GM19463 (cell line): ENCODE results near the gene ZNF823.

Source experiments
- ATAC-seq: cut with Tn5 transposase; IDR thresholded peaks from one replicate; pipeline ENCODE4 v1.9.1; 2021; ENCODE audit warnings: mild to moderate bottlenecking, moderate library complexity; ENCODE audit not compliant: unreplicated experiment

ZNF823 gene

GRCh38 chr19:11737964-11738745 lies 591 bp downstream of the ZNF823 start:
- ATAC-seq = peak; percentile 27

GRCh38 chr19:11736696-11737095 lies 2.0 kb downstream of the ZNF823 start:
- ATAC-seq = no peak

GRCh38 chr19:11735375-11735774 lies 3.4 kb downstream of the ZNF823 start:
- no peak for ATAC-seq

GRCh38 chr19:11729586-11729985 lies 9.2 kb downstream of the ZNF823 start:
- ATAC-seq = no peak

GRCh38 chr19:11722414-11722813 lies 16.3 kb downstream of the ZNF823 start:
- ATAC-seq = no peak

- ATAC-seq = no peak
Measured at GRCh38 chr19:11721681-11722080, 17.1 kb downstream of the ZNF823 start.

GRCh38 chr19:11710313-11710712 lies 28.4 kb downstream of the ZNF823 start:
- ATAC-seq = no peak

- ATAC-seq = no peak
Measured at GRCh38 chr19:11708457-11708856, 30.3 kb downstream of the ZNF823 start.

GRCh38 chr19:11705474-11705873 lies 33.3 kb downstream of the ZNF823 start:
- no peak for ATAC-seq

GRCh38 chr19:11704626-11705025 lies 34.1 kb downstream of the ZNF823 start:
- ATAC-seq = no peak

- no peak for ATAC-seq
Measured at GRCh38 chr19:11699931-11700794, 38.6 kb downstream of the ZNF823 start.

- no peak for ATAC-seq
Measured at GRCh38 chr19:11698231-11698630, 40.5 kb downstream of the ZNF823 start.

- ATAC-seq = no peak
Measured at GRCh38 chr19:11697284-11697855, 41.4 kb downstream of the ZNF823 start.

GRCh38 chr19:11694533-11695439 lies 44.0 kb downstream of the ZNF823 start:
- ATAC-seq = peak; percentile 91

GRCh38 chr19:11693505-11694499 lies 44.9 kb downstream of the ZNF823 start:
- ATAC-seq = no peak

- no peak for ATAC-seq
Measured at GRCh38 chr19:11692127-11692790, 46.5 kb downstream of the ZNF823 start.

GRCh38 chr19:11685676-11686650 lies 52.8 kb downstream of the ZNF823 start:
- no peak for ATAC-seq
